ENCODE results near the gene TTLL5.

TTLL5 gene

DNA sequence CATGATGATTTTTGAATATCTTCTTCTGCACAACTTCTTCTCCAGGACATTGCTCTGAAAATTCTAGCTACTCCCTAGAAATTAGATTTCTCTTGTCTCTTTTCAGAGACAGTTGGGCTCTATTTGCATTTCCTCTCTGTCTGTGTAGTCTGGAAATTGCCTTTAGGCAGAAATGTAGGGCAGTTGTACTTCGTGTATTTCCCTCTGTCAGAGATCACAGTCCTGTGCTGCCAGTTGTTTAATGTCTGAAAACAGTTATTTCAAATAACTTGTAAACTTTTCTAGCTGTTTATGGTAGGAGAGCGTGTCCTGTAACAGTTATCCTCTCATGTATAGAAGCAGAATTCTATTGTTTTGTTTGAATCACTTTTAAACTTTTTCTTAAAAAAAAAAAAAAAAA is 86.9 kb downstream of the TTLL5 start:
- H3K36me3 ChIP-seq (ENCODE audit: insufficient read depth, low read length) = no peaks in the 10 kb centered on the region
- H3K27me3 ChIP-seq (ENCODE audit: control insufficient read depth in 1 of 2, insufficient read depth in 2 of 2, low read length in 2 of 2) = no peaks in the 10 kb centered on the region
- no peak overlapping the region for H3K4me3 ChIP-seq (ENCODE audit: low read depth in 1 of 2, low read length in 2 of 2)
- H3K4me1 ChIP-seq (ENCODE audit: insufficient read depth, low read length) = no peaks in the 10 kb centered on the region
- no peak overlapping the region for H3K9ac ChIP-seq (ENCODE audit: low read length)
- H3K9me3 ChIP-seq (ENCODE audit: low read length) = no peaks in the 10 kb centered on the region
- no peak overlapping the region for H3K27ac ChIP-seq (ENCODE audit: low read depth, low read length)

DNA sequence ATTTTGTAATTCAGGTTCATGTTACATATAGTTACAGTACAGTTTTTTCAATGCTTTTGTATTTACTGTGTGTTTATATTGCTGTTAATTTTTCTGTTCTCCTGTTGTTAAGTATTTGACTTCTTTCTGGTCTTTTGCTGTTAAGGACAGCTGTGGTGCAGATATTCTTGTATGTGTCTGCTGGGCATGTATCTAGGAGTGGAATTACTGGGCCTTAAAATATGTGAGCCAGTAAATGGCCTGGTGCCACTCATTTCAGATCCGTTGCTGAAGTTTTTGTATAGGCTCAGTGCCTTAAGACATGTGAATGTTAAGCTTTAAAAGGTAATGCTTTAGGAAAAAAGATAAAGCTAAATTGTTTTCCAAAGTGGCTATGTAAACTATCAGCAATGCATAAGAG is 87.3 kb downstream of the TTLL5 start:
- no peaks in the 10 kb centered on the region for H3K27me3 ChIP-seq (ENCODE audit: control insufficient read depth in 1 of 2, insufficient read depth in 2 of 2, low read length in 2 of 2)
- H3K36me3 ChIP-seq (ENCODE audit: insufficient read depth, low read length) = no peaks in the 10 kb centered on the region
- no peak overlapping the region for H3K27ac ChIP-seq (ENCODE audit: low read depth, low read length)
- H3K4me1 ChIP-seq (ENCODE audit: insufficient read depth, low read length) = no peaks in the 10 kb centered on the region
- no peaks in the 10 kb centered on the region for H3K9me3 ChIP-seq (ENCODE audit: low read length)
- H3K9ac ChIP-seq (ENCODE audit: low read length) = no peak overlapping the region
- no peak overlapping the region for H3K4me3 ChIP-seq (ENCODE audit: low read depth in 1 of 2, low read length in 2 of 2)

DNA sequence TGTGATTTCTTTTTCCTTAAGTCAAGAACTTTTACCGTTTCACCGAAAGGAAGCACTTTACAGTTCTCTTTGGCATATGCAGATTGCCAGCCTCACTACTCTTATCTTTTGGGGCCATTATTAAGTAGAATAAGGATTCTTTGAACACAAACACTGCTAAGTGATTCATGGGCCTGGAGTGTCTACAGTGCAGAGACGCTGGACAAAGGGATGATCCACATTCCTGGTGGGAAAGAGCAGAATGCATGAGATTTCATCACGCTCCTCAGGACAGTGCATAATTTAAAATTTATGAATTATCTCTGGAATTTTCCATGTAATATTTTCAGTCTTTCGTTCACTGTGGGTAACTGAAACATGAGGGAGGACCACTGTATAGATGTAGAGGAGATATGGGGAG is 90.2 kb downstream of the TTLL5 start:
- Histone ChIP-seq H3K27me3 (ENCODE audit: control insufficient read depth in 1 of 2, insufficient read depth in 2 of 2, low read length in 2 of 2) (no peaks in the 10 kb centered on the region), H3K36me3 (ENCODE audit: insufficient read depth, low read length) (no peaks in the 10 kb centered on the region), H3K9me3 (ENCODE audit: low read length) (no peaks in the 10 kb centered on the region), H3K27ac (ENCODE audit: low read depth, low read length) (no peak overlapping the region), H3K4me3 (ENCODE audit: low read depth in 1 of 2, low read length in 2 of 2) (no peak overlapping the region), H3K4me1 (ENCODE audit: insufficient read depth, low read length) (no peaks in the 10 kb centered on the region), H3K9ac (ENCODE audit: low read length) (no peak overlapping the region)

DNA sequence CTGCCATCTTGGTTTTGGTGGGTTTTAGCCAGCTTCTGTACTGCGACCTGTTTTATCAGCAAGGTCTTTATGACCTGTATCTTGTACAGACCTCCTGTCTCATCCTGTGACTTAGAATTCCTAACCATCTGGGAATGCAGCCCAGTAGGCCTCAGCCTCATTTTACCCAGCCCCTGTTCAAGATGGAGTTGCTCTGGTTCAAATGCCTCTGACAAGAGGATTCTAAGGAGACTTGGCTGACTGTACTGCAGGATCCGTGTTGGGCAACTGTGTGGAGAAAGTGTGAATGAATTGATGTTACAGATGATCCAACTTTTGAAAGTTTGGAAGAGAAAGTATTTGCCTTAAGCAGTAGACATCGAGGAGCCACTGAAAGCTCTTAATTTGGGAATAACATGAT is 91.0 kb downstream of the TTLL5 start:
- H3K9ac ChIP-seq (ENCODE audit: low read length) = no peak overlapping the region
- H3K4me3 ChIP-seq (ENCODE audit: low read depth in 1 of 2, low read length in 2 of 2) = no peak overlapping the region
- H3K36me3 ChIP-seq (ENCODE audit: insufficient read depth, low read length) = no peaks in the 10 kb centered on the region
- H3K4me1 ChIP-seq (ENCODE audit: insufficient read depth, low read length) = no peaks in the 10 kb centered on the region
- H3K27me3 ChIP-seq (ENCODE audit: control insufficient read depth in 1 of 2, insufficient read depth in 2 of 2, low read length in 2 of 2) = no peaks in the 10 kb centered on the region
- H3K27ac ChIP-seq (ENCODE audit: low read depth, low read length) = no peak overlapping the region
- H3K9me3 ChIP-seq (ENCODE audit: low read length) = no peaks in the 10 kb centered on the region

DNA sequence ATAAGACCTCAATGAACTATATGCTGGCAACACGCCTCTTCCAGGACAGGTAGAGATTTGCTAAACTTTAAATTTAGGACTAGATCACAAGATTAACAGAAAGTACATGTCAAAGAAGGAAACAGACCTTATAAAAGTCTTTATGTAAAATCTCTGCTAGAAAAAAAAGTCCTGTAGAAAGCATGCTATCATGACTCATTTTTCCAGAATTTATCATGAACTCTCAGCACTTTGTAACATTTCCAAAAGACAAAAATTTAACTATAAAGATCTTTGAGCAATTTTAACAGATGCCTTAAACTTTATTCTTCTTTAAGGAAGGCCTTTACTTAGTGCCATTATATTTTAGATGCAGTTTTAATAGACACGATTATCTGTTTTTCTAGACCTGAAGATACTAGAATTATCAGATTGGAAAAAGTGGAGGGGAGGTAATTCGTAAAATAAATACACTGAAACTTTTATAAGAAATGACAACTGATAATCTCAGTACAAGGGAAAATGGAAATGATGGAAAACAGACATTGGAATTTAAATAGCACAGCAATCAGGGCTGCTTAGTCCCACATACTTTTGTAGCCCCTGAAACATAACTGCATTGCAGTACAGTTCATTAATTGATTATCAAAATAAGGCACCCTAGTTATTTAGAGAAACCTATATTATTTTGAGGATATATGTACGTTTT is 92.0 kb downstream of the TTLL5 start:
- no peaks in the 10 kb centered on the region for H3K9me3 ChIP-seq (ENCODE audit: low read length)
- H3K9ac ChIP-seq (ENCODE audit: low read length) = no peak overlapping the region
- H3K27ac ChIP-seq (ENCODE audit: low read depth, low read length) = no peak overlapping the region
- no peaks in the 10 kb centered on the region for H3K36me3 ChIP-seq (ENCODE audit: insufficient read depth, low read length)
- no peak overlapping the region for H3K4me3 ChIP-seq (ENCODE audit: low read depth in 1 of 2, low read length in 2 of 2)
- no peaks in the 10 kb centered on the region for H3K27me3 ChIP-seq (ENCODE audit: control insufficient read depth in 1 of 2, insufficient read depth in 2 of 2, low read length in 2 of 2)
- no peaks in the 10 kb centered on the region for H3K4me1 ChIP-seq (ENCODE audit: insufficient read depth, low read length)

DNA sequence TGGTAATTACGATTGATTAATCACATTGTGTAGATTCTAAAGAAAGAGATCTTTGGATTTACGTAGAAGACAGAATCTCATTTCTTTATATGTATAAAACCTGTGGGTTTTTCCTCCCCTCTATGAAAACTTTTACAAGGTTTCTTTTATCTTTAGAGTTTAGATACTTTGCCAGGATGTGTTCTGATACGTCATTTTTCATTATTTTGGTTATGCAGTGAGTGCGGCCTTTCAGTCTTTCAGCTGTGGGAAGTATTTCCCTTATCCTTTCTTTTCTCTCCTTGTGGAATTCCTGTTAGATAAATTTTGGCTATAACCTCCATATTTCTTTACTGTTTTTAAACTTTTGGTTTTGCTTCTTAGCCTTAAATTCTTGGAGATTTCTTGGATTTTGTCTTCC is 92.7 kb downstream of the TTLL5 start:
- no peaks in the 10 kb centered on the region for H3K27me3 ChIP-seq (ENCODE audit: control insufficient read depth in 1 of 2, insufficient read depth in 2 of 2, low read length in 2 of 2)
- no peak overlapping the region for H3K4me3 ChIP-seq (ENCODE audit: low read depth in 1 of 2, low read length in 2 of 2)
- H3K27ac ChIP-seq (ENCODE audit: low read depth, low read length) = no peak overlapping the region
- H3K9me3 ChIP-seq (ENCODE audit: low read length) = no peaks in the 10 kb centered on the region
- no peaks in the 10 kb centered on the region for H3K4me1 ChIP-seq (ENCODE audit: insufficient read depth, low read length)
- H3K9ac ChIP-seq (ENCODE audit: low read length) = no peak overlapping the region
- H3K36me3 ChIP-seq (ENCODE audit: insufficient read depth, low read length) = no peaks in the 10 kb centered on the region

DNA sequence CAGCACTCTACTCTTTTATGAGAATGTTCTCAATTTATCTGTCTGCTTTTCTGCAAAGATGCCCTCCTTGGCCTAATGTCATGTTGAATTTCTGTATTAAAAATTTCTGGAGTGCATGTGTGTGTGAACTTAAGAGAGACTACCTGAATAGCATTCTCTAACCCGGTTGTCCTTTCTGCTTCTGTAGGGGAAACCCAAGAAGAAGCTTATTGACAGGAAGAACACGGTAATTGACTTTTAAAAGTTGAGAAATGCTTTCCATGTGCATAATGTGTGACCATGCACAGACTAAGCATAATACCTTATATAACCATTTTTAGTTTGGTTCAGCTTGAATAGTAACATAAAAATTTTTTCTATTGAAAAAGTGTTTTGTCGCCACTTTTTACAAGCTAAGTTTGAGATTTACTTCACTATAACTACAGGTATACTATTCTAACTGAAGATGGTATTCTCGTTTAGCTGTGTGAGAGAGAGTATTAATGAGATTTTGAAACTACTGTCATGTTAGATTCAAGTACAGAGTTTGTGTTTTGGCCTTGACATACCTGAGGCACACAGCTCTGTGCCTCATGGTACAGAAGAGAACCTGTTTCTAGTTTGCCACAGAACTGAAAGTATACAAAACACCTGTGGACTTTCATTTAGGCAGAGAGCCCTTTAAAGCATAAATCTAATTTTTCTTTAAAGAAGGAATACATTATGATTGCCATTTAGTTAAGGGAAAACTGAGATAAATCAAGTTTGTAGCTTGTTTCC is 96.8 kb downstream of the TTLL5 start:
- Histone ChIP-seq H3K4me1 (ENCODE audit: insufficient read depth, low read length) (no peaks in the 10 kb centered on the region), H3K4me3 (ENCODE audit: low read depth in 1 of 2, low read length in 2 of 2) (no peak overlapping the region), H3K9ac (ENCODE audit: low read length) (no peak overlapping the region), H3K36me3 (ENCODE audit: insufficient read depth, low read length) (no peaks in the 10 kb centered on the region), H3K9me3 (ENCODE audit: low read length) (no peaks in the 10 kb centered on the region), H3K27ac (ENCODE audit: low read depth, low read length) (no peak overlapping the region), H3K27me3 (ENCODE audit: control insufficient read depth in 1 of 2, insufficient read depth in 2 of 2, low read length in 2 of 2) (no peaks in the 10 kb centered on the region)

DNA sequence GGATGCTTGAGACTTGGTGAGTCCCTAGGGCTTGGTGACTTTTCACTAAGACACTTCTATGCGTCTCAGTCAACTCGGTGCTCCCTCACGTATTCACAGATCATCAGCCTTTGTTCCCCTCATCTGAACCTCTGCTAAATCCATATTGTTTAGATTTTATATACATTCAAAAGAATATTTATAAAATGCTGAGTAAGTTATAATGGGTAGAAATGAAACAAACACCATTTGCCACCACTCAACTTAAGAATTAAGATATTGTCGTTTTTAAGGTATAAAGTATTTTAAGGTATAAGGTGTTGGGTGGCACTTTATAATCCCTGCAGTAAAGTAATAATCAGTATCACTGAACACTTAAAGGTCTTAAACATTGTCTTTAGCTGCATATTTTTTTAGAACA is 103.0 kb downstream of the TTLL5 start:
- Histone ChIP-seq H3K9ac (ENCODE audit: low read length) (no peak overlapping the region), H3K36me3 (ENCODE audit: insufficient read depth, low read length) (no peaks in the 10 kb centered on the region)

DNA sequence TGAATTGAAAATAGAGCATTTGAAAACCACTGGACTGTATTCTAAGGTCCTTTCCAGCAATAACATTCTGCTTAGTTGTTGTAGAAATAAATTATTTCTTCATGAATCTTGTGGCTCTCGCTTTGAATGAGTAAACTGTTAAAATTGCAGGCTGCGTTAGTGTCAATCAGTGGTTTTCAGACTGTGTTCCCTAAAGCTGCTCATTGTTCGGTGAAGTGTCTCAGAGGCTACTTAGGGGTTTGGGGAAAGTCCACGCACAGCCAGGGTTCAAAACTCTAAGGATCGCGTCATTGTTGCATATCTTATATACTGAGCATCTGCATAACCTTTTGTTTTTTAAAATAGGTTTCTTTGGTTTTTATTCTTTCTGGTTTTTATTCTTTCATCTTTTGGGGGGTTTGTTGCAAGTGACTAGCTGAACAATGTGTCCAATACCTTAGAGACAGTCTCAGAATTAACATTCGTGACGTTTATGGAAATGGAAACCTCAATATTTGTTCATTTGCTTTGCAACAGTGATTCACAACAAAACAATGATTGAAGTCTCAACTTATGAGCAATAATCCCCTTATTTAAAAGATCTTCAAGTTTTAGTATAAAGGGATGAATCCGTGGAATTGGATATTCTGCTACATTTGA is 108.1 kb downstream of the TTLL5 start:
- no peak overlapping the region for H3K27ac ChIP-seq (ENCODE audit: low read depth, low read length)
- no peak overlapping the region for H3K9ac ChIP-seq (ENCODE audit: low read length)
- no peaks in the 10 kb centered on the region for H3K27me3 ChIP-seq (ENCODE audit: control insufficient read depth in 1 of 2, insufficient read depth in 2 of 2, low read length in 2 of 2)
- H3K4me3 ChIP-seq (ENCODE audit: low read depth in 1 of 2, low read length in 2 of 2) = no peak overlapping the region
- peaks cover 6% of the 10 kb centered on the region for H3K4me1 ChIP-seq (ENCODE audit: insufficient read depth, low read length)
- no peaks in the 10 kb centered on the region for H3K9me3 ChIP-seq (ENCODE audit: low read length)
- H3K36me3 ChIP-seq (ENCODE audit: insufficient read depth, low read length) = no peaks in the 10 kb centered on the region

More for the DNA sequence above, 103.0 kb downstream of the TTLL5 start:
- no peaks in the 10 kb centered on the region for H3K9me3 ChIP-seq (ENCODE audit: low read length)
- peaks cover 6% of the 10 kb centered on the region for H3K4me1 ChIP-seq (ENCODE audit: insufficient read depth, low read length)
- no peak overlapping the region for H3K4me3 ChIP-seq (ENCODE audit: low read depth in 1 of 2, low read length in 2 of 2)
- no peak overlapping the region for H3K27ac ChIP-seq (ENCODE audit: low read depth, low read length)
- no peaks in the 10 kb centered on the region for H3K27me3 ChIP-seq (ENCODE audit: control insufficient read depth in 1 of 2, insufficient read depth in 2 of 2, low read length in 2 of 2)

DNA sequence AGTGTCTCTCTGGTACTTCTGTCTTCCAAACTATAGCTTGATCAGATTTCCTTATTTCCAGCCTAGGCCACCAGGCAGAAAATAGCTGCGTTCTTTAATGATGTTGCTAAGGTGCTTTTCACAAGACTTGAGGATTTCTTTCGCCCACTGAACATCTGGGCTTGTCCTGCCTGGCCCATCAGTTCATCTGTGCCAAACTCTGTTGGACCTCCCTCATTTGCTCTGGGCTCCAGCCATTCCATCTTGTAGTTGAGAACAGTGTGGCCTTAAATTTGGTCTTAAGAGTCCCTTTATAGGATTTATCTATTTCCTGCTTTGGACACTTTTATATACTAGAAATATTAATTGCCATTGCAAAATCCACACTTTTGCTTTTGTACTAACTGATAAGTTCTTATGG is 109.6 kb downstream of the TTLL5 start:
- H3K9ac ChIP-seq (ENCODE audit: low read length) = no peak overlapping the region
- peaks cover 6% of the 10 kb centered on the region for H3K4me1 ChIP-seq (ENCODE audit: insufficient read depth, low read length)
- no peaks in the 10 kb centered on the region for H3K9me3 ChIP-seq (ENCODE audit: low read length)
- H3K36me3 ChIP-seq (ENCODE audit: insufficient read depth, low read length) = peaks cover 6% of the 10 kb centered on the region
- no peak overlapping the region for H3K27ac ChIP-seq (ENCODE audit: low read depth, low read length)
- H3K4me3 ChIP-seq (ENCODE audit: low read depth in 1 of 2, low read length in 2 of 2) = no peak overlapping the region
- no peaks in the 10 kb centered on the region for H3K27me3 ChIP-seq (ENCODE audit: control insufficient read depth in 1 of 2, insufficient read depth in 2 of 2, low read length in 2 of 2)

DNA sequence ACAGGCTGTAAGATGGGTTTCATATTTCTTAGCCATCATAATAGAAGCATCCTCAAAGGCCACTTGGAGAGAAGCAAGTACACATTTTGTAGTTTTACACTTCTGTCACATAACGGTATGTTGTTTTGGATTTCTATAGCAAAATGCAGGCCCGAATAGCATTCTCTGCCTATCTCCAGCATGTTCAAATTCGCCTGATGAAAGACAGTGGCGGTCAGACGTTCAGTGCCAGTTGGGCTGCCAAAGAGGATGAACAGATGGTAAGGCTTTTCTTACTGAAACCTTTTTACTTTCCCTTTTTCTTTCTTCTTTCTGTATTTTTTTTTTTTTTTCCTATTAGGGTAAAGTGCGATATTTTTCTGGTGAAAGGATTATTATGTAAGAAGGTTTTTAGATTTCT is 110.5 kb downstream of the TTLL5 start:
- Histone ChIP-seq H3K4me3 (ENCODE audit: low read depth in 1 of 2, low read length in 2 of 2) (no peak overlapping the region), H3K27ac (ENCODE audit: low read depth, low read length) (no peak overlapping the region), H3K27me3 (ENCODE audit: control insufficient read depth in 1 of 2, insufficient read depth in 2 of 2, low read length in 2 of 2) (no peaks in the 10 kb centered on the region), H3K9me3 (ENCODE audit: low read length) (no peaks in the 10 kb centered on the region), H3K9ac (ENCODE audit: low read length) (no peak overlapping the region), H3K4me1 (ENCODE audit: insufficient read depth, low read length) (peaks cover 6% of the 10 kb centered on the region), H3K36me3 (ENCODE audit: insufficient read depth, low read length) (peaks cover 6% of the 10 kb centered on the region)
